ENCODE results near the gene PEX26. TPM values are rescaled to one million over a fixed set of nuclear protein-coding genes. Genes with fewer than 3 reads are reported as not detected.

The PEX26 gene
- total RNA-seq, 1 experiment from 2014 or later, result 21.9 TPM

GRCh38 chr22:18147791-18148190 lies 70.0 kb downstream of the PEX26 start:
- no peak overlapping the region for H3K4me3 ChIP-seq (ENCODE audit: low read depth in 2 of 2, low read length in 2 of 2)
- BruUV-seq (replicated peaks), result no TSS peak
- DNase-seq (ENCODE audit: low read depth, low spot score), result no peak
- H3K4me1 ChIP-seq (ENCODE audit: control insufficient read depth, insufficient read depth, low read length), result no peaks in the 10 kb centered on the region; the same call in 1 of the 2 replicates
- H3K9me3 ChIP-seq (ENCODE audit: control insufficient read depth, insufficient read depth, low read depth, low read length), result no peaks in the 10 kb centered on the region
- no peak for ATAC-seq
- no peaks in the 10 kb centered on the region for H3K36me3 ChIP-seq (ENCODE audit: control insufficient read depth, insufficient read depth, low read length)
- in situ Hi-C loops (cut with HindIII; ENCODE audit: low pct_unique_long_range_greater_than_20kb, low sequenced_read_pairs) (no loop called here), intact Hi-C loops (cut with micrococcal nuclease; ENCODE audit: unreplicated experiment) (no loop called here)
- TF ChIP-seq POLR2AphosphoS5 (IDR thresholded peaks at IDR 0.05; ENCODE audit: low read depth, low read length) (no peak), TCF7L2 (IDR thresholded peaks at IDR 0.05; ENCODE audit: low read depth, low read length) (no peak), SIN3A (IDR thresholded peaks at IDR 0.05; ENCODE audit: borderline replicate concordance, insufficient read depth, low read depth, low read length) (no peak)
- TF ChIP-seq, protein P1, sequence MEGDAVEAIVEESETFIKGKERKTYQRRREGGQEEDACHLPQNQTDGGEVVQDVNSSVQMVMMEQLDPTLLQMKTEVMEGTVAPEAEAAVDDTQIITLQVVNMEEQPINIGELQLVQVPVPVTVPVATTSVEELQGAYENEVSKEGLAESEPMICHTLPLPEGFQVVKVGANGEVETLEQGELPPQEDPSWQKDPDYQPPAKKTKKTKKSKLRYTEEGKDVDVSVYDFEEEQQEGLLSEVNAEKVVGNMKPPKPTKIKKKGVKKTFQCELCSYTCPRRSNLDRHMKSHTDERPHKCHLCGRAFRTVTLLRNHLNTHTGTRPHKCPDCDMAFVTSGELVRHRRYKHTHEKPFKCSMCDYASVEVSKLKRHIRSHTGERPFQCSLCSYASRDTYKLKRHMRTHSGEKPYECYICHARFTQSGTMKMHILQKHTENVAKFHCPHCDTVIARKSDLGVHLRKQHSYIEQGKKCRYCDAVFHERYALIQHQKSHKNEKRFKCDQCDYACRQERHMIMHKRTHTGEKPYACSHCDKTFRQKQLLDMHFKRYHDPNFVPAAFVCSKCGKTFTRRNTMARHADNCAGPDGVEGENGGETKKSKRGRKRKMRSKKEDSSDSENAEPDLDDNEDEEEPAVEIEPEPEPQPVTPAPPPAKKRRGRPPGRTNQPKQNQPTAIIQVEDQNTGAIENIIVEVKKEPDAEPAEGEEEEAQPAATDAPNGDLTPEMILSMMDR (IDR thresholded peaks at IDR 0.05), result no peak
- TF ChIP-seq, protein P2, sequence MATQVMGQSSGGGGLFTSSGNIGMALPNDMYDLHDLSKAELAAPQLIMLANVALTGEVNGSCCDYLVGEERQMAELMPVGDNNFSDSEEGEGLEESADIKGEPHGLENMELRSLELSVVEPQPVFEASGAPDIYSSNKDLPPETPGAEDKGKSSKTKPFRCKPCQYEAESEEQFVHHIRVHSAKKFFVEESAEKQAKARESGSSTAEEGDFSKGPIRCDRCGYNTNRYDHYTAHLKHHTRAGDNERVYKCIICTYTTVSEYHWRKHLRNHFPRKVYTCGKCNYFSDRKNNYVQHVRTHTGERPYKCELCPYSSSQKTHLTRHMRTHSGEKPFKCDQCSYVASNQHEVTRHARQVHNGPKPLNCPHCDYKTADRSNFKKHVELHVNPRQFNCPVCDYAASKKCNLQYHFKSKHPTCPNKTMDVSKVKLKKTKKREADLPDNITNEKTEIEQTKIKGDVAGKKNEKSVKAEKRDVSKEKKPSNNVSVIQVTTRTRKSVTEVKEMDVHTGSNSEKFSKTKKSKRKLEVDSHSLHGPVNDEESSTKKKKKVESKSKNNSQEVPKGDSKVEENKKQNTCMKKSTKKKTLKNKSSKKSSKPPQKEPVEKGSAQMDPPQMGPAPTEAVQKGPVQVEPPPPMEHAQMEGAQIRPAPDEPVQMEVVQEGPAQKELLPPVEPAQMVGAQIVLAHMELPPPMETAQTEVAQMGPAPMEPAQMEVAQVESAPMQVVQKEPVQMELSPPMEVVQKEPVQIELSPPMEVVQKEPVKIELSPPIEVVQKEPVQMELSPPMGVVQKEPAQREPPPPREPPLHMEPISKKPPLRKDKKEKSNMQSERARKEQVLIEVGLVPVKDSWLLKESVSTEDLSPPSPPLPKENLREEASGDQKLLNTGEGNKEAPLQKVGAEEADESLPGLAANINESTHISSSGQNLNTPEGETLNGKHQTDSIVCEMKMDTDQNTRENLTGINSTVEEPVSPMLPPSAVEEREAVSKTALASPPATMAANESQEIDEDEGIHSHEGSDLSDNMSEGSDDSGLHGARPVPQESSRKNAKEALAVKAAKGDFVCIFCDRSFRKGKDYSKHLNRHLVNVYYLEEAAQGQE (IDR thresholded peaks at IDR 0.05; ENCODE audit: insufficient read depth in 1 of 2, low read depth in 2 of 2, low read length in 1 of 2), result no peak
- ChIA-PET CTCF (no interaction called here), POLR2A (no interaction called here)
- H3K27me3 ChIP-seq (ENCODE audit: control insufficient read depth, insufficient read depth, low read length), result no peaks in the 10 kb centered on the region
- H3K27ac ChIP-seq (ENCODE audit: low read length), result no peak overlapping the region

GRCh38 chr22:18148293-18148965 lies 70.6 kb downstream of the PEX26 start:
- TF ChIP-seq, protein P2 (IDR thresholded peaks at IDR 0.05; ENCODE audit: insufficient read depth in 1 of 2, low read depth in 2 of 2, low read length in 1 of 2), result no peak
- TF ChIP-seq SIN3A (IDR thresholded peaks at IDR 0.05; ENCODE audit: borderline replicate concordance, insufficient read depth, low read depth, low read length) (no peak), TCF7L2 (IDR thresholded peaks at IDR 0.05; ENCODE audit: low read depth, low read length) (no peak), POLR2AphosphoS5 (IDR thresholded peaks at IDR 0.05; ENCODE audit: low read depth, low read length) (no peak)
- TF ChIP-seq, protein P1 (IDR thresholded peaks at IDR 0.05), result no peak
- Histone ChIP-seq H3K4me3 (ENCODE audit: low read depth in 2 of 2, low read length in 2 of 2) (no peak overlapping the region), H3K36me3 (ENCODE audit: control insufficient read depth, insufficient read depth, low read length) (no peaks in the 10 kb centered on the region), H3K27me3 (ENCODE audit: control insufficient read depth, insufficient read depth, low read length) (no peaks in the 10 kb centered on the region), H3K27ac (ENCODE audit: low read length) (no peak overlapping the region), H3K4me1 (ENCODE audit: control insufficient read depth, insufficient read depth, low read length) (no peaks in the 10 kb centered on the region; the same call in 1 of the 2 replicates), H3K9me3 (ENCODE audit: control insufficient read depth, insufficient read depth, low read depth, low read length) (no peaks in the 10 kb centered on the region)
- ChIA-PET CTCF (no interaction called here), POLR2A (no interaction called here)
- DNase-seq (ENCODE audit: low read depth, low spot score) (no peak), ATAC-seq (no peak)
- TSS peak; percentile 83 for BruUV-seq (replicated peaks)
- in situ Hi-C loops (cut with HindIII; ENCODE audit: low pct_unique_long_range_greater_than_20kb, low sequenced_read_pairs), result no loop called here
- intact Hi-C loops (cut with micrococcal nuclease; ENCODE audit: unreplicated experiment), result no loop called here
